SK-N-SH treated with all-trans-retinoic acid at 6 μM for 48 hours (cell line): ENCODE data around the gene PERM1.
"Not testable (repeated sequence)": the region's sequence is repeated elsewhere in the genome, so short reads cannot be mapped to it uniquely, and the experiment has no call there.

Source experiments
- RARB ChIP-seq: fragments of 250-450 bp; sonication (Bioruptor Pico); IDR thresholded peaks from 2 replicates; pipeline ENCODE4 v1.8.0; 2021; ENCODE audit warnings: mild to moderate bottlenecking, moderate library complexity
- ZNF565 ChIP-seq: fragments of 450-650 bp; formaldehyde crosslinking; conservative IDR thresholded peaks from 2 replicates; pipeline ENCODE4 v1.5.0; 2020; ENCODE audit warnings: low read depth, mild to moderate bottlenecking, moderate library complexity
- TF ChIP-seq, protein P1 (sequence below): fragments of 250-450 bp; sonication (Bioruptor Pico); IDR thresholded peaks from 2 replicates; pipeline ENCODE4 v1.5.1; 2021; ENCODE audit warnings: mild to moderate bottlenecking, moderate library complexity

DNA sequence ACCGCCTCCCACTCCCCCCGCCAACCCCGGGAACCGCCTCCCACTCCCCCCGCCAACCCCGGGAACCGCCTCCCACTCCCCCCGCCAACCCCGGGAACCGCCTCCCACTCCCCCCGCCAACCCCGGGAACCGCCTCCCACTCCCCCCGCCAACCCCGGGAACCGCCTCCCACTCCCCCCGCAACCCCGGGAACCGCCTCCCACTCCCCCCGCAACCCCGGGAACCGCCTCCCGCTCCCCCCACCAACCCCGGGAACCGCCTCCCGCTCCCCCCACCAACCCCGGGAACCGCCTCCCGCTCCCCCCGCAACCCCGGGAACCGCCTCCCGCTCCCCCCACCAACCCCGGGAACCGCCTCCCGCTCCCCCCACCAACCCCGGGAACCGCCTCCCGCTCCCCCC lies 5.1 kb downstream of the PERM1 start:
- TF ChIP-seq ZNF565, RARB (CRISPR knock-in tag): not testable (repeated sequence)
- TF ChIP-seq, protein P1, sequence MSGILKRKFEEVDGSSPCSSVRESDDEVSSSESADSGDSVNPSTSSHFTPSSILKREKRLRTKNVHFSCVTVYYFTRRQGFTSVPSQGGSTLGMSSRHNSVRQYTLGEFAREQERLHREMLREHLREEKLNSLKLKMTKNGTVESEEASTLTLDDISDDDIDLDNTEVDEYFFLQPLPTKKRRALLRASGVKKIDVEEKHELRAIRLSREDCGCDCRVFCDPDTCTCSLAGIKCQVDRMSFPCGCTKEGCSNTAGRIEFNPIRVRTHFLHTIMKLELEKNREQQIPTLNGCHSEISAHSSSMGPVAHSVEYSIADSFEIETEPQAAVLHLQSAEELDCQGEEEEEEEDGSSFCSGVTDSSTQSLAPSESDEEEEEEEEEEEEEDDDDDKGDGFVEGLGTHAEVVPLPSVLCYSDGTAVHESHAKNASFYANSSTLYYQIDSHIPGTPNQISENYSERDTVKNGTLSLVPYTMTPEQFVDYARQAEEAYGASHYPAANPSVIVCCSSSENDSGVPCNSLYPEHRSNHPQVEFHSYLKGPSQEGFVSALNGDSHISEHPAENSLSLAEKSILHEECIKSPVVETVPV: not testable (repeated sequence)
